ENCODE measurements around the gene HFM1.
"Not testable (repeated sequence)": the region's sequence is repeated elsewhere in the genome, so short reads cannot be mapped to it uniquely, and the experiment has no call there.

The HFM1 gene

GRCh38 chr1:91404151-91405012 lies at the start of gene HFM1:
Gene HFM1, minus strand, starts transcription at chr1:91404837. Its CDS starts 3,755 bp downstream, at chr1:91401082.
- ChIA-PET CTCF (interaction anchor here (0.6 to 1.9 kb wide), 6 partner anchors 95 to 1811 kb away, joined by 3 to 10 read pairs (median 3); no protein-coding TSS in a partner anchor), POLR2A (interaction anchor here (0.5 to 3.2 kb wide), 23 partner anchors 10 to 625 kb away, joined by 3 to 33 read pairs (median 4); partner anchors contain the start of genes CDC7 and TGFBR3)
- peak; percentile 88 for DNase-seq (ENCODE audit: extremely low spot score)
- peak; percentile 59; the same call in 1 of the 2 replicates for TF ChIP-seq L3MBTL2 (conservative IDR thresholded peaks at IDR 0.05)
- TF ChIP-seq ELF4 (IDR thresholded peaks at IDR 0.05) = peak; percentile 45; the same call in 1 of the 2 replicates
- no peak for TF ChIP-seq TARDBP (IDR thresholded peaks at IDR 0.05)
- TF ChIP-seq ARNT (IDR thresholded peaks at IDR 0.05) = no peak
- TF ChIP-seq FOXK2 (IDR thresholded peaks at IDR 0.05) = no peak

GRCh38 chr1:91454136-91454535 lies 49.5 kb upstream of the HFM1 start:
- no peak for TF ChIP-seq SP1 (IDR thresholded peaks at IDR 0.05)
- TF ChIP-seq FOXK2 (IDR thresholded peaks at IDR 0.05) = no peak
- TF ChIP-seq ZNF384 (IDR thresholded peaks at IDR 0.05) = no peak
- no peak for TF ChIP-seq FOXA1 (IDR thresholded peaks at IDR 0.05)
- TF ChIP-seq LEF1 (IDR thresholded peaks at IDR 0.05; ENCODE audit: borderline replicate concordance) = no peak
- TF ChIP-seq SUZ12 (IDR thresholded peaks at IDR 0.05) = no peak
- TF ChIP-seq ELF4 (IDR thresholded peaks at IDR 0.05) = no peak
- no peak for TF ChIP-seq L3MBTL2 (conservative IDR thresholded peaks at IDR 0.05)
- no peak for DNase-seq (ENCODE audit: extremely low spot score)
- CTCF ChIA-PET = no interaction called here
- POLR2A ChIA-PET = no interaction called here

GRCh38 chr1:91450260-91450659 lies 45.6 kb upstream of the HFM1 start:
- ChIA-PET POLR2A (no interaction called here), CTCF (no interaction called here)

DNA sequence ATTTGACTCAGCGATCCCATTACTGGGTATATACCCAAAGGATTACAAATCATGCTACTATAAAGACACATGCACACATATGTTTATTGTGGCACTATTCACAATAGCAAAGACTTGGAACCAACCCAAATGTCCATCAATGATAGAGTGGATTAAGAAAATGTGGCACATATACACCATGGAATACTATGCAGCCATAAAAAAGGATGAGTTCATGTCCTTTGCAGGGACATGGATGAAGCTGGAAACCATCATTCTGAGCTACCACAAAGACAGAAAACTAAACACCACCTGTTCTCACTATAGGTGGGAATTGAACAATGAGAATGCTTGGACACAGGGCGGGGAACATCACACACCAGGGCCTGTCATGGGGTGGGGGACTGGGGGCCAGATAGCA lies 43.1 kb upstream of the HFM1 start:
- POLR2A ChIA-PET = not testable (repeated sequence)

More at GRCh38 chr1:91450260-91450659, 45.6 kb upstream of the HFM1 start:
- TF ChIP-seq ARNT (IDR thresholded peaks at IDR 0.05) = no peak
- no peak for TF ChIP-seq ELF4 (IDR thresholded peaks at IDR 0.05)
- DNase-seq (ENCODE audit: extremely low spot score) = no peak

GRCh38 chr1:91441980-91442379 lies 37.3 kb upstream of the HFM1 start:
- POLR2A ChIA-PET; CTCF ChIA-PET; DNase-seq (ENCODE audit: extremely low spot score): not testable (repeated sequence)

More for the DNA sequence above, 43.1 kb upstream of the HFM1 start:
- DNase-seq (ENCODE audit: extremely low spot score); CTCF ChIA-PET: not testable (repeated sequence)

GRCh38 chr1:91440847-91441246 lies 36.2 kb upstream of the HFM1 start:
- POLR2A ChIA-PET = no interaction called here
- DNase-seq (ENCODE audit: extremely low spot score) = no peak
- TF ChIP-seq L3MBTL2 (conservative IDR thresholded peaks at IDR 0.05) (no peak), TARDBP (IDR thresholded peaks at IDR 0.05) (no peak), FOXK2 (IDR thresholded peaks at IDR 0.05) (no peak), FOXM1 (IDR thresholded peaks at IDR 0.05; ENCODE audit: borderline replicate concordance) (no peak), BHLHE40 (IDR thresholded peaks at IDR 0.05; ENCODE audit: borderline replicate concordance) (no peak), ARNT (IDR thresholded peaks at IDR 0.05) (no peak), SUZ12 (IDR thresholded peaks at IDR 0.05) (no peak), CTBP1 (IDR thresholded peaks at IDR 0.05; ENCODE audit: borderline replicate concordance) (no peak), FOXA1 (IDR thresholded peaks at IDR 0.05) (no peak), SP1 (IDR thresholded peaks at IDR 0.05) (no peak), ZNF384 (IDR thresholded peaks at IDR 0.05) (no peak), ELF4 (IDR thresholded peaks at IDR 0.05) (no peak), HDGF (IDR thresholded peaks at IDR 0.05; ENCODE audit: borderline replicate concordance) (no peak)
- TF ChIP-seq, protein P1, sequence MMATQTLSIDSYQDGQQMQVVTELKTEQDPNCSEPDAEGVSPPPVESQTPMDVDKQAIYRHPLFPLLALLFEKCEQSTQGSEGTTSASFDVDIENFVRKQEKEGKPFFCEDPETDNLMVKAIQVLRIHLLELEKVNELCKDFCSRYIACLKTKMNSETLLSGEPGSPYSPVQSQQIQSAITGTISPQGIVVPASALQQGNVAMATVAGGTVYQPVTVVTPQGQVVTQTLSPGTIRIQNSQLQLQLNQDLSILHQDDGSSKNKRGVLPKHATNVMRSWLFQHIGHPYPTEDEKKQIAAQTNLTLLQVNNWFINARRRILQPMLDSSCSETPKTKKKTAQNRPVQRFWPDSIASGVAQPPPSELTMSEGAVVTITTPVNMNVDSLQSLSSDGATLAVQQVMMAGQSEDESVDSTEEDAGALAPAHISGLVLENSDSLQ (IDR thresholded peaks at IDR 0.05) = no peak
- CTCF ChIA-PET = no interaction called here

- TF ChIP-seq LEF1 (IDR thresholded peaks at IDR 0.05; ENCODE audit: borderline replicate concordance) = no peak
- no peak for TF ChIP-seq L3MBTL2 (conservative IDR thresholded peaks at IDR 0.05)
- TF ChIP-seq BHLHE40 (IDR thresholded peaks at IDR 0.05; ENCODE audit: borderline replicate concordance) = no peak
- TF ChIP-seq CTBP1 (IDR thresholded peaks at IDR 0.05; ENCODE audit: borderline replicate concordance) = no peak
- TF ChIP-seq ARNT (IDR thresholded peaks at IDR 0.05) = no peak
- no peak for TF ChIP-seq FOXA1 (IDR thresholded peaks at IDR 0.05)
- no peak for TF ChIP-seq NFRKB (IDR thresholded peaks at IDR 0.05)
- TF ChIP-seq SUZ12 (IDR thresholded peaks at IDR 0.05) = no peak
- no peak for TF ChIP-seq FOXM1 (IDR thresholded peaks at IDR 0.05; ENCODE audit: borderline replicate concordance)
- TF ChIP-seq HDGF (IDR thresholded peaks at IDR 0.05; ENCODE audit: borderline replicate concordance) = no peak
- TF ChIP-seq ELF4 (IDR thresholded peaks at IDR 0.05) = no peak
- TF ChIP-seq, protein P1 (IDR thresholded peaks at IDR 0.05) = no peak
- TF ChIP-seq TARDBP (IDR thresholded peaks at IDR 0.05) = no peak
- no peak for TF ChIP-seq FOXK2 (IDR thresholded peaks at IDR 0.05)
- no peak for DNase-seq (ENCODE audit: extremely low spot score)
- ChIA-PET POLR2A (no interaction called here), CTCF (no interaction called here)
Observed at GRCh38 chr1:91439016-91439415, 34.4 kb upstream of the HFM1 start.

Data from HEK293T (cell line).